CD4-positive, alpha-beta T cell treated with Interleukin-10 for 1 hour (primary cell): Measurements from ENCODE around the gene ECHS1.
"Not testable (repeated sequence)": the region's sequence is repeated elsewhere in the genome, so short reads cannot be mapped to it uniquely, and the experiment has no call there.

Source experiments
- DNase-seq: peaks from one replicate; pipeline ENCODE4 v3.0.0-alpha.2; 2020

Gene ECHS1

DNA sequence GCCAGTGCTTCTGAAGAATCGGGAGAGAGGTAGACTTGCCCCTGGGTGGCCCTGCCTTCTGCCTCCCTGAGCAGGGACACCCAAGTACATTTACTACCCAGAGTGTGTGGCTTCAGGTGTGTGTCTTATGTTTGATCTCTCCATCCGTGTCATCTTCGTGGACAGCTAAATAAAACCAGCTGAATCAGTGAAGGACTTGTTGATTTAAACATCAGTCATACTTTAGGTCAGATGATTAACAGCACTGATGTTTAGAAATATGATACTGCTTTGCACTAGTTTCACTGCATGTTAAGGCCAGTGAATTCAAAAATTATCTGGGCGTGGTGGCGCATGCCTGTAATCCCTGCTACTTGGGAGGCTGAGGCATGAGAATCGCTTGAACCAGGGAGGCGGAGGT, 24.8 kb upstream of the ECHS1 start:
- no peak for DNase-seq

DNA sequence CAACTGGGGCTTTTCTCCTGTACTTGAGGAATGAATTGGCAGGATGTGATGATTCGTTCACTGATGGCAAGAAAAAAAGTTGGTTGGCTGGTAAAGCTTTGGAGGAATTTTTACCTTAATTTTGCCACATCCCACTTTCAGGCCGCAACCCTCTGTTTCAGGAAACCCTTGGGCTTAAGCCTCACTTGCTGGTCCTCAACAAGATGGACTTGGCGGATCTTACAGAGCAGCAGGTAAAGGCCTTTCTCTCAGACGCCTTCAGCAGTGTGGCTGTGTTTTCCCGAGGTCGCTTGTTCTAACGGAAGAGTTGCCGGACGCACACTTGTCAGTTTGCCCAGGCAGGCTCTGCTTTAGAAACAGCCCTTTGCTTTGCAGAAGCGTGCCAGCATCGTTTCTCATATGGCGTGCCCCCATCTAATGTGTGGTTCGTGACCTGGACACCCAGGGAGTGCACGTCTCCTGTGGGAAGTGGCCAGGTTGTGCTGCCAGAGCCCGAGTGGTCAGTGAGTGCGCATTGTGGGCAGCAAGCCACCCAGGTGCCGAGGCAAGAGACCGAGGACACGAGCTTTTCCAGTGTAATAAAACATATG, 23.0 kb upstream of the ECHS1 start:
- DNase-seq = no peak

DNA sequence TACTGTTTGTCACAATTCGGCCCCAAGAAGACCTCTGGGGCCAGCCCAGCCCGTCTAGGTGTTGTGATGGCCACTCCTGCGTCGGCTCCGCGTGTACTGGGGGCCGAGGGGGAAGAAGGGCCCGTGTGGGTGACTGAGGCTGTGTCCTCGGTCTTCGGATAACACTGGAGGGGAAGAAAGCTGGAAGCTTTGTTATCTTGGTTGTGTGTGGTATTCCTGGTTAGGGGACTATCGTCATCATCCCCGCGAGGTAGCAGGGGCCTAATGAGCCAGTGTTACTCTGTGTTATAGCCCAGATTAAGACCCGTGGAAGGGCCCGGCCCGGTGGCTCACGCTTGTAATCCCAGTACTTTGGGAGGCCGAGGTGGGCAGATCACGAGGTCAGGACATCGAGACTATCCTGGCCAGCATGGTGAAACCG, 21.7 kb upstream of the ECHS1 start:
- DNase-seq = no peak

DNA sequence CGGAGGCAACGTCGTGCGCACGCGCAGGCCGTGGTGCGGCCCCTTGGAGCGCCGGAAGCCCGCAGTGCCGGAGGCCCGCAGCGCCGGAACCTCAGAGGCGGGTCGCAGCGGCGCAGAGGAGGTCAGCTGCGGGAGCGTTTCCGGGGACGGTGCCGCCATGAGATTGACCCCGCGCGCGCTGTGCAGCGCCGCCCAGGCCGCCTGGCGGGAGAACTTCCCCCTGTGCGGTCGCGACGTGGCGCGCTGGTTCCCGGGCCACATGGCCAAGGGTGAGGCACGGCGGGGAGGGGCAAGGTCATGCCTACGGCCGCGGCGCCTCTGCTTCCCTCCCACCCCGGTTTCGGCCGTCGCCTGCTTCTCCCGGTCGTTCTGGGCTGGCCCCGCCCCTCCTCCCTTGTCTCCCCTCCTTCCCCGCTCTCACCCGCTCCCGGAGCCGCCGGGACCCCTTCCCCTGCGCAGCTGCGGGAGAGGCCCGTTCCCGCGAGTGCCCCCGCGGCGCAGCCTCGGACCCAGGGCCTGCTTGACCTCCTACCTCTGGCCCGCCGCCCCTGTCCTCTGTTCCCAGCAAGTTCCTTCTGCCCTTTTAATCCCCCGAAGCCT, 21.0 kb upstream of the ECHS1 start, which contains the start of gene MTG1:
MTG1 (plus strand) TSS at position 94 of the 600 bp plus-strand sequence; CDS start at position 158, 64 bp downstream.
- DNase-seq = peak; percentile 93

DNA sequence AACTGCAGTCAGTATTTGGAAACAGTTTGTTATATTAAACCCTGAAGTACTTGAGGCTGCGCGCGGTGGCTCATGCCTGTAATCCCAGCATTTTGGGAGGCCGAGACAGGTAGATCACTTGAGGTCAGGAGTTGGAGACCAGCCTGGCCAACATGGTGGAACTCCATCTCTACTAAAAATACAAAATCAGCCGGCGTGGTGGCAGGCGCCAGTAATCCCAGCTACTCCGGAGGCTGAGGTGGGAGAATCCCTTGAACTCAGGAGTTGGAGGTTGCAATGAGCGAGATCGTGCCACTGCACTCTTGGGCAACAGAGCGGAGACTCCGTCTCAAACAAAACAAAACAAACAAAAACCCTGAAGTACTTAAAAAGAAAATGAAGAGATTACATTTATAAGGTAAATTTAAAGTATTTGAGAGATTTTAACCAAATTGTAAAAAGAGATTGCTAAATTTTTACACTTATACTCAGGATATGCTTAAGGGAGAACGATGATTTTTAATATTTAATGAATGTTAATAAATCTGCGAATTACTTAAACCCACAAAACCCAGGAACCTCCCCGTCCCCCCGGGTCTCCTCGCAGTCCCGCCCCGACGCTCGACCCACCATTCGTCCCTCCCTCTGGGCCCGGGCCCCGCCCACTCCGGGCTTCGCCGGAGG, 20.4 kb upstream of the ECHS1 start:
- no peak for DNase-seq

DNA sequence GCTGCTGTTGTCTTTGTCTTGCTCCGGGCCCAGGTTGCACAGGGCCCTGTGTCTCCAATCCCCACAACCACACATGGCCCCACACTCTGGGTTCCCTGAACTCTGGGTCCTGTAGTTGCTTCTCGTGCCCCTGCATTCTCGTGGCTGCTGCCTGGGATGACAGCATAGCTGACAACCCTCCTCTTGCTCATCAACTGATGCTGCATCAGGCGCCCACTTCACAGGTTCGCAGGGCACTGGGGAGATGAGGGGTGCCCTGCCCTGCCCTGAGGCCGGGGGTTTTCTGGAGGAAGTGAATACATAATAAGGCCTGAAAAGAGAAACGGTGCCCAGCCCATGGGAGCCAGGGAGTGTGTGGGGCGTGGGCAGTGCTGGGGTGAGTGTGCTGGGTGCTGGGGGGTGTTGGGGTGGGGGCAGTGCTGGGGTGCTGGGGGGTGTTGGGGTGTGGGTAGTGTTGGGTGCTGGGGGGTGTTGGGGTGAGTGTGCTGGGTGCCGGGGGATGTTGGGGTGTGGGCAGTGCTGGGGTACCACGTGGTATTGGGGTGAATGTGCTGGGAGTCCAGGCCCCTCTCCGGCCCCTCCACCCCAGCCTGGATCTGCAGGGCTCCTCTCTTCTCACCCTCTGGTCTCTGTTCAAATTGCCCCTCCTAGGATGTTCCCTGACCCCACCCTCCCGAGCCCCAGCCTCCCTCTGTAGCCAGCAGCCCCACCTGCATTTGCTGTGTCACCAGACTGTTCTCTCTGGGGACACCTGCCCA, 18.8 kb upstream of the ECHS1 start:
- DNase-seq = peak; percentile 21

DNA sequence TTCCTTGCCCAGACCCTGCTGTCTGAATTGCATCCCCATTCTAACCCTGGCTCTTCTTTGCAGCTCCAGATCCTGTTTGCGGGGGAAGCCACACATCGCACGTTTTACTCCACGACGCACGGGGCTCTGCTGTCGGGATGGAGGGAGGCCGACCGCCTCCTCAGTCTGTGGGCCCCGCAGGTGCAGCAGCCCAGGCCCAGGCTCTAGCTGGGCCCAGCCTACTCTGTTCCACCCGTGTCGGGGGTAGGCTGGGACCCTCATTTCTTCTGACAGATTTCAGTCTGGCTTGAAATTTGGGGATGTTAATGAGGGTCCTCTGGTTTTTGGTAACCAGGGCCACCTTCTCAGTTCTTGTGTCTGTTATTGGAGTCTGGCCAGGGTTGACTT, 18.1 kb upstream of the ECHS1 start:
- no peak for DNase-seq

GRCh38 chr10:133390597-133391248, 17.6 kb upstream of the ECHS1 start:
- DNase-seq = no peak

GRCh38 chr10:133388973-133389818, 16.0 kb upstream of the ECHS1 start:
- peak; percentile 54 for DNase-seq

- DNase-seq = no peak
Observed at GRCh38 chr10:133388236-133388972, 15.2 kb upstream of the ECHS1 start.

DNA sequence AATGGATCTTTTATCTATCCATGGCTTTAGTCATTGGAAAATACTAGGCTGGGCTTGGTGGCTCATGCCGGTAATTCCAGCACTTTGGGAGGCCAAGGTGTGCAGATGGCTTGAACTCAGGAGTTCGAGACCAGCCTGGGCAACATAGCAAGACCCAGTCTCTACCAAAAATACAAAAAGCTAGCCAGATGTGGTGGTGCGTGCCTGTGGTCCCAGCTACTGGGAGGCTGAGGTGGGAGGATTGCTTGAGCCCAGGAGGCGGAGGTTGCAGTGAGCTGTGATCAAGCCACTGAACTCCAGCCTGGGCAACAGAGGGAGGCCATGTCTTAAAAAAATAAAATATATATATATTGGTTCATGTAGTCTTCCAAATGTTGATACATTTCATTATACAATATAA, 13.8 kb upstream of the ECHS1 start:
- DNase-seq = not testable (repeated sequence)

DNA sequence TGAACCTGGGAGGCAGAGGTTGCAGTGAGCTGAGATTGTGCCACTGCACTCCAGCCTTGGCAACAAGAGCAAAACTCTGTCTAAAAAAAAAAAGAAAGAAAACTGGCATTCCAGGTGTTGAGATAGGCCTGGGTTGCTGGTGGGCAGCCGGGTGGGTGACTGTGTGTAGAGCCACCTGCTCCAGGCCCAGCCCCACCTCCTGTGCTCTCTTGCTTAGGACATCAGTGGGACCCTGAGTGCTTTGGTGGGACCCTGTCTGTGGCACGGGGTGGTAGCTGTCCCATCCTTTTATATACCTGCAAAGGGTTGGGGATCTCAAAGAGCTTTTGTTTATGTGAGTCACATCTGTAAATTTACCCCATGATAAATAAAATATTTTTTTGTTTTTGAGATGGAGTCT, 12.1 kb upstream of the ECHS1 start:
- no peak for DNase-seq

DNA sequence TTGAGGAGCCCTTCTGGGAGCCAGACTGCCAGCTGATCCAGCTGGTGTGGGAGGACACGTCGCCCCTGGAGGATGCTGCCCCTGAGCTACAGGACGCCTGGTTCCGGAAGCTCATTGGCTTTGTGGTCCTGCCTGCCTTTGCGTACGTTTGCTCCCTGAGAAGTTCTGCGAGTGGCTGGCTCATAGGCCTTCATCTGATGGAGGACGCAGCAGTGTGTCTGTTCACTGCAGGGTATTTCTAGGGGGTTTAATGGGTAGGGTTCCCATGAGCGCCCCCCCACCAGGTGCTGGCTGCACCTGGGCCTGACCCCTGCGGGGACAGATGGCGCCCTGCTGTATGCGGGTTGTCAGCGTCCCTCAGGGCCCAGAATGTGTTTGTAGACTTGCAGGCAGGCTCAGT, 10.9 kb upstream of the ECHS1 start:
- no peak for DNase-seq

DNA sequence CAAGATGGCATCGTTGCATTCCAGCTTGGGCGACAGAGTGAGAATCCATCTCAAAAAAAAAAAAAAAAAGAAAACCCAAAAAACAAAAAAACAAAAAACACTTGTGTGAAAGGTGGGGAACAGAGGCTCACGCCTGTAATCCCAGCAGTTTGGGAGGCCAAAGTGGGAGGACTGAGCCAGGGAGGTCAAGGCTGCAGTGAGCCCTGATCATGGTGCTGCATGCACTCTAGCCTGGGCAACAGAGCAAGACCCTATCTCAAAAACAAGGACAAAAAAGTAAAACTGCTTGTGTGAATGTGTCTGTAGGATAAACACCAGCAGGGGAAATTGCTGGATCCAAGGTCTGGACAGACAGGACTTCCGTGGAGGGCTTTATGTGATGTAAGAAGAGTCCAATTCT, 10.4 kb upstream of the ECHS1 start:
- DNase-seq = no peak

DNA sequence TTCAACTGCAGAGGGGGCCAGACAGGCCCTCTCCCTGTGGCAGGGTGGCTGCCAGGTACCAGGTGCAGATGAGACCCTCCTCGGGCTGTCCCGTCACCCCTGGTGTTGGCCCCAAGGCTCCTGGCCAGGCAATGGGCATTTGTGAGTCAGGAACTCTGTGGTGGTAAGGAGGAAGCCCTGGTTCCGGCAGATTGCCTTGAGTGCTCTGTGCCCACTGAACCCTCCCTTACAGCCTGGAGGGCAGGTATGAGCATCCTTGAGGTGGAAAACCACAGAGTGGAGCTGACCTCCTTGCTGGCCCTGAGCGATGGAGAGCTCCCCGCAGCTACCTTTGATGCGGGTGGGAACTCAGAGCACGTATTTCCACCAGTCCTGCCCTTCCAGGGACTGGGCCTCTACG, 7.9 kb upstream of the ECHS1 start:
- no peak for DNase-seq

- no peak for DNase-seq
Observed at GRCh38 chr10:133379801-133380666, 6.9 kb upstream of the ECHS1 start.

DNA sequence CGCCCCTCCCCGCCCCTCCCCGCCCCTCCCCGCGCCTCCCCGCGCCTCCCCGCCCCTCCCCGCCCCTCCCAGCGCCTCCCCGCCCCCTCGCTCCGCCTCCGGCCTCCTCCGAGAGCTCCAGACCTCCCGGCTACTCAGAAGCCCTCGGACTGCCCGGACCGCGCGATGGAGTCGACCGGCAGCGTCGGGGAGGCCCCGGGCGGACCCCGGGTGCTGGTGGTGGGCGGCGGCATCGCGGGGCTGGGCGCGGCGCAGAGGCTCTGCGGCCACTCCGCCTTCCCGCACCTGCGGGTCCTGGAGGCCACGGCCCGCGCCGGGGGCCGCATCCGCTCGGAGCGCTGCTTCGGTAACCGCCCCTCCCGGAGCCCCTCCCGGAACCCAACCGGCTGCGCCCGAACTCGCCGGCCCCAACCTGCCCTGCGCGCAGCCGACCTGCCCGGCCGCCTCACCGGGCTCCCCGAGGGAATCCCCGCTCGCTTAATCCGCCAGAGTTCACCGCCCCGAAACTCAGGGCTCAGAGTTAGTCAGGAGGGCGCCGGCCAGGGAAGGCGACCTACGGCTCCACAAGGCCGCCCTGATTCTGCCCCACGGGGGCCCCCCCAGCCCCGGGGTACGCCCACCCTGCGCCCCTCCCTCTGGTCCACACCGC, 6.1 kb upstream of the ECHS1 start, which contains the start of gene PAOX:
PAOX (plus strand) TSS at position 111 of the 649 bp plus-strand sequence; CDS start at position 166, 55 bp downstream.
- DNase-seq = peak; percentile 71

DNA sequence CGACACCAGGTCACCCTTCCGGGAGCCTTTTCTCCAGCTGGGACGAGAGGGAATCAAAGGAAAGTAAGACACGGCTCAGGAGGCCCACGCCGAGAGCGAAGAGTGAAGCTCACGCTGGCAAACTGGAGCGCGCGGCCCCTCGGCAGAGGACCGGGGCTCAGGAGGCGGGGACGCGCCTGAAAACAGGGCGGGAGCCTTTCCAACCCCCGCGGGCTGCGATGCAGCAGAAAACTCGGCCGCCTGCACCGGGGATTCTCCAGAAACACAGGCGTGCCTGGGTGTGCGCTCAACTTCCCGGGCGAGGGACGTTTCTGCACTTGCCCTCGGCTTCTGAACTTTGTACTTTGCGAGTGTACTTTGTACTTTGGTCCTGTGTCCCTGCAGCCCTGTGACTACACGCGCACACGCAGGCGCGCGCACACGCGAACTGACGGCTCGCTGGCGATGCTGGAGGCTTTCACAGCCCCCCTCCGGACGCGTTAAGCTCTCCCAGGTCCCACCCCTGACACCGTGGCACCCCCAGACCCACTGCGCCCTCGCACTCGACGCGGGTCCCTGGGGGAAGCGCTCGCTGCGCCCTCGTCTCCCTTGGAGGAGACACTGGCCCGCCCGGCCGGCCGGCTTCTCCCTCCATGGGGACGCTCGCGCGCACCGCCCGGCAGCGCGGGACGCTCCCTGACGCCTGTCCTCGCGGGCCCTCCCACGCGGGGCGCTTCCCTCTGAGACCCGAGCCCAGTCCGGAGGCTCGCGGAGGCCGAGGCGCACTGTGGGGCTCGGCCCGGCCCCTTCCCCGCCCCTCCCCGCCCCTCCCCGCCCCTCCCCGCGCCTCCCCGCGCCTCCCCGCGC, 5.3 kb upstream of the ECHS1 start:
- peak; percentile 59 for DNase-seq

DNA sequence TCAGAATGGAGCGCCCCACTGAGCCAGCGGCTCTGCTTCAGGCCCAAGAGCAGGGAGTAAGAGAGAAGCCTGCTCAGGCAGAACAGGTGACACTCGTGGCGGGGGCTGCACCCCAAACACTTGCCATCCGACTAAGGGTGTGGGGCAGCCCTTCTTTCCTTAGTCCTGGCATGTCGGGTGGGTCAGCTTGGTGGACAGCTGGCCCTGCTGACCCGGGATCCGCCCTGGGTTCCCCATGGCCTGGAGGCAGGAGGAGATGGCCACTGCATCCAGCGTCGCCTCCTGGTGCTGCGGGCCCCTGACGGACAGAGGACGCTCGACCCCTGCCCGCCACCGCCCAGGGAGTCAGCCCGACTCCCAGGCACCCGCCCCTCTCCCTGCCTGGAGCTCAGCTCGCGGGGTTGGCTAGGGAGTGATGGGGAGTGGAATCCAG, 4.7 kb upstream of the ECHS1 start:
- DNase-seq = no peak
